GM23338 (cell line): ENCODE measurements around the gene KCTD19.

ENCODE experiments used
- CREB1 ChIP-seq: fragments of 250-450 bp; sonication (Bioruptor Pico); IDR thresholded peaks from 2 replicates; pipeline ENCODE4 v1.5.0; 2020; ENCODE audit warnings: low read depth, mild to moderate bottlenecking, moderate library complexity
- CTCF ChIP-seq, 2 experiments: fragments of 200-600 bp in 1 of 2; sonication (generic) in 1 of 2; conservative IDR thresholded peaks; 2 replicates each; pipeline versions ENCODE4 v1.5.1 to v1.6.1; 2016 to 2017; ENCODE audit warnings: antibody characterized with exemption in 2 of 2, low read depth in 2 of 2, mild to moderate bottlenecking in 2 of 2, moderate library complexity in 1 of 2
- EZH2 ChIP-seq: fragments of 200-600 bp; sonication (generic); IDR thresholded peaks from one replicate; pipeline ENCODE4 v1.8.0; 2017; ENCODE audit warnings: antibody characterized with exemption, mild to moderate bottlenecking, low read depth; ENCODE audit not compliant: unreplicated experiment
- EZH2phosphoT487 ChIP-seq: fragments of 200-600 bp; sonication (generic); IDR thresholded peaks from one replicate; pipeline ENCODE4 v1.8.1; 2018; ENCODE audit warnings: antibody characterized with exemption; ENCODE audit not compliant: unreplicated experiment
- JUNB ChIP-seq: IDR thresholded peaks from one replicate; pipeline ENCODE4 v1.6.1; 2016; ENCODE audit warnings: antibody characterized with exemption; ENCODE audit not compliant: unreplicated experiment
- NANOG ChIP-seq: IDR thresholded peaks from 2 replicates; pipeline ENCODE4 v1.6.1; 2016; ENCODE audit warnings: antibody characterized with exemption, borderline replicate concordance
- POLR2AphosphoS5 ChIP-seq: IDR thresholded peaks from 2 replicates; pipeline ENCODE4 v1.6.1; 2016; ENCODE audit warnings: antibody characterized with exemption, low read depth
- REST ChIP-seq: IDR thresholded peaks from one replicate; pipeline ENCODE4 v1.6.1; 2018; ENCODE audit warnings: antibody characterized with exemption; ENCODE audit not compliant: unreplicated experiment
- STAT1 ChIP-seq: IDR thresholded peaks from one replicate; pipeline ENCODE4 v1.6.1; 2016; ENCODE audit warnings: antibody characterized with exemption; ENCODE audit not compliant: unreplicated experiment
- ZNF114 ChIP-seq: fragments of 250-450 bp; sonication (Bioruptor Pico); IDR thresholded peaks from 2 replicates; pipeline ENCODE4 v1.5.0; 2020; ENCODE audit warnings: mild to moderate bottlenecking, moderate library complexity
- ZNF331 ChIP-seq: fragments of 250-450 bp; sonication (Bioruptor Pico); IDR thresholded peaks from 2 replicates; pipeline ENCODE4 v1.5.0; 2020; ENCODE audit warnings: low read depth, mild to moderate bottlenecking, moderate library complexity
- TF ChIP-seq, protein P1 (sequence below): IDR thresholded peaks from 2 replicates; pipeline ENCODE4 v1.6.1; 2016; ENCODE audit warnings: antibody characterized with exemption
- TF ChIP-seq, protein P2 (sequence below): fragments of 250-450 bp; sonication (Bioruptor Pico); IDR thresholded peaks from 2 replicates; pipeline ENCODE4 v1.5.0; 2020; ENCODE audit warnings: mild to moderate bottlenecking, moderate library complexity

- TF ChIP-seq EZH2phosphoT487 (no peak), EZH2 (no peak), ZNF331 (CRISPR knock-in tag) (no peak), REST (no peak), CTCF (conservative IDR thresholded peaks at IDR 0.05; ENCODE audit: low read depth in 2 of 2) (no peak), POLR2AphosphoS5 (no peak), NANOG (no peak), STAT1 (no peak), CREB1 (CRISPR knock-in tag) (no peak), JUNB (no peak), ZNF114 (no peak)
- TF ChIP-seq, protein P1, sequence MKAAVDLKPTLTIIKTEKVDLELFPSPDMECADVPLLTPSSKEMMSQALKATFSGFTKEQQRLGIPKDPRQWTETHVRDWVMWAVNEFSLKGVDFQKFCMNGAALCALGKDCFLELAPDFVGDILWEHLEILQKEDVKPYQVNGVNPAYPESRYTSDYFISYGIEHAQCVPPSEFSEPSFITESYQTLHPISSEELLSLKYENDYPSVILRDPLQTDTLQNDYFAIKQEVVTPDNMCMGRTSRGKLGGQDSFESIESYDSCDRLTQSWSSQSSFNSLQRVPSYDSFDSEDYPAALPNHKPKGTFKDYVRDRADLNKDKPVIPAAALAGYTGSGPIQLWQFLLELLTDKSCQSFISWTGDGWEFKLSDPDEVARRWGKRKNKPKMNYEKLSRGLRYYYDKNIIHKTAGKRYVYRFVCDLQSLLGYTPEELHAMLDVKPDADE, result no peak
- TF ChIP-seq, protein P2, sequence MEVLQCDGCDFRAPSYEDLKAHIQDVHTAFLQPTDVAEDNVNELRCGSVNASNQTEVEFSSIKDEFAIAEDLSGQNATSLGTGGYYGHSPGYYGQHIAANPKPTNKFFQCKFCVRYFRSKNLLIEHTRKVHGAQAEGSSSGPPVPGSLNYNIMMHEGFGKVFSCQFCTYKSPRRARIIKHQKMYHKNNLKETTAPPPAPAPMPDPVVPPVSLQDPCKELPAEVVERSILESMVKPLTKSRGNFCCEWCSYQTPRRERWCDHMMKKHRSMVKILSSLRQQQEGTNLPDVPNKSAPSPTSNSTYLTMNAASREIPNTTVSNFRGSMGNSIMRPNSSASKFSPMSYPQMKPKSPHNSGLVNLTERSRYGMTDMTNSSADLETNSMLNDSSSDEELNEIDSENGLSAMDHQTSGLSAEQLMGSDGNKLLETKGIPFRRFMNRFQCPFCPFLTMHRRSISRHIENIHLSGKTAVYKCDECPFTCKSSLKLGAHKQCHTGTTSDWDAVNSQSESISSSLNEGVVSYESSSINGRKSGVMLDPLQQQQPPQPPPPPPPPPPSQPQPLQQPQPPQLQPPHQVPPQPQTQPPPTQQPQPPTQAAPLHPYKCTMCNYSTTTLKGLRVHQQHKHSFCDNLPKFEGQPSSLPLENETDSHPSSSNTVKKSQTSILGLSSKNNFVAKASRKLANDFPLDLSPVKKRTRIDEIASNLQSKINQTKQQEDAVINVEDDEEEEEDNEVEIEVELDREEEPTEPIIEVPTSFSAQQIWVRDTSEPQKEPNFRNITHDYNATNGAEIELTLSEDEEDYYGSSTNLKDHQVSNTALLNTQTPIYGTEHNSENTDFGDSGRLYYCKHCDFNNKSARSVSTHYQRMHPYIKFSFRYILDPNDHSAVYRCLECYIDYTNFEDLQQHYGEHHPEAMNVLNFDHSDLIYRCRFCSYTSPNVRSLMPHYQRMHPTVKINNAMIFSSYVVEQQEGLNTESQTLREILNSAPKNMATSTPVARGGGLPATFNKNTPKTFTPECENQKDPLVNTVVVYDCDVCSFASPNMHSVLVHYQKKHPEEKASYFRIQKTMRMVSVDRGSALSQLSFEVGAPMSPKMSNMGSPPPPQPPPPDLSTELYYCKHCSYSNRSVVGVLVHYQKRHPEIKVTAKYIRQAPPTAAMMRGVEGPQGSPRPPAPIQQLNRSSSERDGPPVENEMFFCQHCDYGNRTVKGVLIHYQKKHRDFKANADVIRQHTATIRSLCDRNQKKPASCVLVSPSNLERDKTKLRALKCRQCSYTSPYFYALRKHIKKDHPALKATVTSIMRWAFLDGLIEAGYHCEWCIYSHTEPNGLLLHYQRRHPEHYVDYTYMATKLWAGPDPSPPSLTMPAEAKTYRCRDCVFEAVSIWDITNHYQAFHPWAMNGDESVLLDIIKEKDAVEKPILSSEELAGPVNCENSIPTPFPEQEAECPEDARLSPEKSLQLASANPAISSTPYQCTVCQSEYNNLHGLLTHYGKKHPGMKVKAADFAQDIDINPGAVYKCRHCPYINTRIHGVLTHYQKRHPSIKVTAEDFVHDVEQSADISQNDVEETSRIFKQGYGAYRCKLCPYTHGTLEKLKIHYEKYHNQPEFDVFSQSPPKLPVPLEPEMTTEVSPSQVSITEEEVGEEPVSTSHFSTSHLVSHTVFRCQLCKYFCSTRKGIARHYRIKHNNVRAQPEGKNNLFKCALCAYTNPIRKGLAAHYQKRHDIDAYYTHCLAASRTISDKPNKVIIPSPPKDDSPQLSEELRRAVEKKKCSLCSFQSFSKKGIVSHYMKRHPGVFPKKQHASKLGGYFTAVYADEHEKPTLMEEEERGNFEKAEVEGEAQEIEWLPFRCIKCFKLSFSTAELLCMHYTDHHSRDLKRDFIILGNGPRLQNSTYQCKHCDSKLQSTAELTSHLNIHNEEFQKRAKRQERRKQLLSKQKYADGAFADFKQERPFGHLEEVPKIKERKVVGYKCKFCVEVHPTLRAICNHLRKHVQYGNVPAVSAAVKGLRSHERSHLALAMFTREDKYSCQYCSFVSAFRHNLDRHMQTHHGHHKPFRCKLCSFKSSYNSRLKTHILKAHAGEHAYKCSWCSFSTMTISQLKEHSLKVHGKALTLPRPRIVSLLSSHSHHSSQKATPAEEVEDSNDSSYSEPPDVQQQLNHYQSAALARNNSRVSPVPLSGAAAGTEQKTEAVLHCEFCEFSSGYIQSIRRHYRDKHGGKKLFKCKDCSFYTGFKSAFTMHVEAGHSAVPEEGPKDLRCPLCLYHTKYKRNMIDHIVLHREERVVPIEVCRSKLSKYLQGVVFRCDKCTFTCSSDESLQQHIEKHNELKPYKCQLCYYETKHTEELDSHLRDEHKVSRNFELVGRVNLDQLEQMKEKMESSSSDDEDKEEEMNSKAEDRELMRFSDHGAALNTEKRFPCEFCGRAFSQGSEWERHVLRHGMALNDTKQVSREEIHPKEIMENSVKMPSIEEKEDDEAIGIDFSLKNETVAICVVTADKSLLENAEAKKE (CRISPR knock-in tag), result no peak
Observed at GRCh38 chr16:67296420-67296819, 30.1 kb downstream of the KCTD19 start.
